CD4-positive, alpha-beta T cell treated with Interleukin-1 beta for 1 hour (primary cell): ENCODE results near the gene PDZD8.
A peak's percentile ranks its signal among the peaks of the same experiment; 100 is the strongest.
"Not testable (repeated sequence)": the region's sequence is repeated elsewhere in the genome, so short reads cannot be mapped to it uniquely, and the experiment has no call there.

Experiments
- DNase-seq, 2 donors: peaks; one replicate each; pipeline ENCODE4 v3.0.0-alpha.2; 2020 to 2022

Gene PDZD8

GRCh38 chr10:117249493-117250093 is 125.6 kb downstream of the PDZD8 start:
- DNase-seq: no peak

DNA sequence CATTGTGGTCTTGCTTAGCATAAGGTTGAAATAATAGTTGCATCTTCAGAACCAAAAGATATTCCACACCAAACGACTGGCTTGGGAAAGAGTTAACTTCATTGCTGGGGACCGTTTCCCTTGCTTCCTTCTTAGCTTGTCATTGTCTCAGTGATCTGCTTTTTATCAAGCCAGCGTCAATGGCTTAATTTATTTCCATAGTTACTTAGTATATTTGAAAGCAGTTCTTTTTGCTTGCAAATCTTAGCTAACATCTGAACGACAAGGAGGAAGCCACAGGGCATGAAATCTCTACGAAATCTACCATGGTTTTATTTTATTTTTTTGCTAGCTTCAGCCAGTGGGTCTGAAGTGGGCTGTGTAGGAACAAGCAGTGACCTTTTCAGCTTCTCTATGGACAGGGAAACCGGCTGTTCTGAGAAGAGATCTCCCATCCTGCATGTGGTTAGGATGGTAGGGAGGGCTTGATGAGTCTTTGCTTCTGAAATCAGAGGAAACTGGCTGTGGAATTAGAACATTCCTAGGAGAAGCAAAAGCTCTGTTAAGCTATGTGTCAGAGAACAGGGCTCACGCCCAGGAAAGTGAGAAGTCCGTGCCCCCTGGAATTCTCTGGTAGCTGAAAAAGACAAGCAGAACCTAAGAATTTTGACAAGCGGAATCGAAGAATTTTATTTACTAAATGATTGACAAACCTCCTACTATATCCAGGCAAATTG is 126.3 kb downstream of the PDZD8 start:
- no peak for DNase-seq

DNA sequence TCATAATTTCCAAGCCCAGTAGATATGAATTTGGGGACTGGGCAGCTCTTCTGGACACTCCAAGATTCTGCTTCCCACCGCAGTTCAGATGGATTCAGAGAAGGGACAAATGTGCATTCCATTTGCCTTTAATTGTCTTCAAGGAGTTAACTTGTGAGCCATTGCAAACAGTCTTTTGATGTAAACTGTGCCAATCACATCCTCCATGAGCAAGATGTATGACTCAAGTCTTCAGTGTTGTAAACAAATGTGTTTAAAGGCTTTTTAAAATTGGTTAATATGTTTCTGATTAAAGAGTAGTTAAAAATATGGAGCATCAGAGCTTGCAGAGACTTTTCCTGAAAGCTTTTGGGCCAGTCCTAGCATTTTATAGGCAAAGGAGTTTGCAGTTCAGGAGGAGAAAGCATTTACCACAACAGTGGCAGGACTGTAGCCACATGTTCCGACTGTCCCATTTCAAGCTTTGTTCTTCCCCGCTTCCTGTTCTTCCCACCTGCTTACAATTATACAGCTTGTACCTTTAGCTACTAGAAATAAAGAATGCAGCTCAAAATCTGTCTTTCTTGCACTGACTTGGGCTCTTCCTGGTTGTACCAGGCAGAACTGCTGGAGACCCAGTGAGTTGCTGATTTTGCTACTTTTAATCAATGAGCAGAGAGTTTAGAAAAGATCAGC is 128.1 kb downstream of the PDZD8 start:
- no peak for DNase-seq

- no peak for DNase-seq
Observed at GRCh38 chr10:117242463-117242832, 132.8 kb downstream of the PDZD8 start.

DNA sequence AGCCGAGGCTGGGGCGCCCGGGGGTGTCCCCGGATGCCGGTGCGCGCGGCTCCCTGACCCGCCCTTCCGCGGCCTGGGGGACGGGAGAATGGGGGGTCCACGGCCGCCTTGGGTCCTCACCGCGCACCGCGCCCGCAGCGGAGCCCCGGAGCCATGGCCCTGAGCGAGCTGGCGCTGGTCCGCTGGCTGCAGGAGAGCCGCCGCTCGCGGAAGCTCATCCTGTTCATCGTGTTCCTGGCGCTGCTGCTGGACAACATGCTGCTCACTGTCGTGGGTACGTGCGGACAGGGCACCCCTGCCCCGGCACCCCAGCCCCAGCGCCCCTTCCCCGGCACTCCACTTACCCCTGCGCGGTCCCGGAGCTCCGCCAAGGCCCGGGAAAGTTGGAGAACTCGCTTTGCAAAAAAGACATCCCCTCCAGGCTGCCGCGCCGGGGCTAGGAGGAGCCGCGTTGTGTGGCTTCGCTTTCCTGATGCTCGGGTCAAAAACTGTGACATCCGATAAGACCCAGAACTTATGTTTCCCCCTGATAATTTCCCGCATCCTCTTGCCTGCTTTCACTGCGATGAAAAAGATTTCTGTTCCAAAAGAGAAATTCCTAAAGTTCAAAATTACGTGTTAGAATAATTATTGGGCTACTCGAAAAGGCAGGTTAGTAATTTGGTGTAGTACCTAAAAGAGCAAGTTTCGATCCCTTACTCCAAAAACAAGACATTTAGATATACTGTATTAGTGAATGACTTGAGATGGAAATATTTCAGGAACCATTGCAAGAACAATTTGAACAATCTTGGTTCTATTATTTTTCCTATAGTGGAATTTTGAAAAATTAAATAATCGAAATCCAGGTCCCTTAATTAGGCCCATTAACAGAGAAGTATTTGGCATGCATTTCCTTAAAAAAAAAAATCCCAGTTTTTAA is 133.4 kb downstream of the PDZD8 start:
- DNase-seq: no peak

- no peak for DNase-seq
Observed at GRCh38 chr10:117240621-117241529, 134.4 kb downstream of the PDZD8 start, which contains the start of gene SLC18A2. Gene SLC18A2 (plus strand): TSS chr10:117241114. CDS start chr10:117241694, 580 bp downstream.

DNA sequence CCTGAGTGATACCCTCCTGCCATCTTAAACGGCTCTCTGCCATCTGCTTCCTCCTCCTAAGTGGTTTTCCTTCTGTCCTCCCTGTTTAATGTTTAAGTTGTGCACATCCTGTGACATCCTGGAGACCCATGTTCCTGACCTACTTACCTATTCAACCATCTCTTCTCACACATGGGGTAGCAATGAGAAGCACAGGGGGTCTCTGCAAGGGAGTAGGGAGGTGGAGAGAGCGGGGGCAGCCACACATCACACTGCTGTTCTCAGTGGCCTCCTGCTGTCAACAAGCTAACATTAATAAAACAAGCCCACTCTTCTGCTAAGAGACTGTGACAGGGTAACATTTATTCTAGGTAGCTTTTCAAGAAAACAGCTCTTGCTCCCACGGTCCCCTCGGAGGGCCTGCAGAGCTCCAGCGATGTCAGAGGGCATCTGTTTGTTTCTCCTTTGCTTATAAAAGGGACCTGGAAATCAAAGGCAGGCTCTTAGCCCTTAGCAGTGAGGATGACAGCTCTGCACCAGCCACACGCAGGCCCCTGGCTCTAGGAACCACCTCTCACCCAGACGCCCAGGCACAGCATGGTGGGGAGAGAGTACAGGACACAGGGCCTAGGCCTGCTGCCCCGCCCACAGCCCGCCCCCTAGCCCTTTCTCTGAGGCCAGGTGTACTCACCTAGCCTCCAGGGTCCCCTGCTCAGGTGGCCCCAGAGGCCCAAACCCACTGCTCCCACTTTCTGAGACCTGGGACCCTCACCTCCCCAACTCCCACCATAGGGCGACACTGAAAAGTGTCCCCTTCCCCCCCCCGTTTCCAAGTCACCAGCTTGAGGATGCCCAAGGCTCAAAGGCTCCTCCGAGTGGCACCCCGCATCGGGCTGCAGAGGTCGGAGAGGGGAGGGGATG is 135.3 kb downstream of the PDZD8 start:
- no peak for DNase-seq

- no peak for DNase-seq
Observed at GRCh38 chr10:117239051-117239450, 136.2 kb downstream of the PDZD8 start.

- DNase-seq: peak in 1 of 2 donors; percentile 16
Observed at GRCh38 chr10:117237401-117237991, 137.7 kb downstream of the PDZD8 start.

- not testable (repeated sequence) for DNase-seq
Observed at GRCh38 chr10:117230107-117230506, 145.1 kb downstream of the PDZD8 start.

DNA sequence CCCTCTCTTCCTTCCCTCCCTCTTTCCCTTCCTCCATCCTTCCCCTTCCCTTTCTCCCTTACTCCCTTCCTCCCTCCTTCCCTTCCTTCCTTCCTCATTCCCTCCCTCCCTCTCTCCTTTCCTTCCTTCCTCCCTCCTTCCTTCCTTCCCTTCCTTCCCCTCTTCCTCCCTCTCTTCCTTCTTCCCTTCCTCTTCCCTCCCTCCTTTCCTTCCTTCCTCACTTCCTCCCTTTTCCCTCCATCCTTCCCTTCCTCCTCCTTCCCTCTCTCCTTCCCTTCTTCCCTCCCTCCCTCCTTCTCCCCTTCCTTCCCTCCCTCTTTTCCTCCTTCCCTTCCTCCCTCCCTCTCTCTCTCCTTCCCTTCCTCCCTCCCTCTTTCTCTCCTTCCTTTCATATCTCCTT is 147.0 kb downstream of the PDZD8 start:
- no peak for DNase-seq
